Sigmoid colon (tissue), 7 donors: ENCODE data around the gene PER2. TPM values are rescaled to one million over a fixed set of nuclear protein-coding genes. Genes with fewer than 3 reads are reported as not detected.

Experiments used
- DNase-seq: peaks from one replicate; pipeline ENCODE4 v3.0.0-alpha.2; 2019
- H3K27ac ChIP-seq, 4 donors: fragments of 200-600 bp; sonication (generic); one replicate each; pipeline ENCODE4 v1.5.1; 2016 to 2019; ENCODE audit warnings: mild to moderate bottlenecking in 1 of 4
- H3K27me3 ChIP-seq, 3 donors: fragments of 200-600 bp; sonication (generic); one replicate each; pipeline ENCODE4 v1.5.1; 2019; ENCODE audit warnings: mild to moderate bottlenecking in 1 of 3
- H3K36me3 ChIP-seq, 4 donors: fragments of 200-600 bp; sonication (generic); one replicate each; pipeline ENCODE4 v1.5.1; 2016 to 2019
- H3K4me1 ChIP-seq, 4 donors: fragments of 200-600 bp; sonication (generic); one replicate each; pipeline ENCODE4 v1.5.1; 2017 to 2019
- H3K4me3 ChIP-seq, 4 donors: fragments of 200-600 bp; sonication (generic); one replicate each; pipeline ENCODE4 v1.5.1; 2017 to 2019; ENCODE audit warnings: mild to moderate bottlenecking in 2 of 4, moderate library complexity in 1 of 4
- H3K9me3 ChIP-seq, 4 donors: fragments of 200-600 bp in 3 of 4; sonication (generic) in 3 of 4; one replicate each; pipeline versions ENCODE4 v1.5.1 to v1.6.1; 2013 to 2019
- EP300 ChIP-seq, 4 donors: sonication (generic); formaldehyde crosslinking; IDR thresholded peaks; one replicate each; pipeline ENCODE4 v1.6.1; 2017; ENCODE audit warnings: antibody characterized with exemption in 4 of 4
- POLR2A ChIP-seq, 2 donors: fragments of 450-650 bp; IDR thresholded peaks; one replicate each; pipeline ENCODE4 v1.6.1; 2016; ENCODE audit warnings: antibody characterized with exemption in 2 of 2, mild to moderate bottlenecking in 2 of 2, moderate library complexity in 2 of 2
- POLR2AphosphoS5 ChIP-seq, 4 donors: sonication (generic); formaldehyde crosslinking; IDR thresholded peaks; one replicate each; pipeline ENCODE4 v1.6.1; 2017; ENCODE audit warnings: antibody characterized with exemption in 4 of 4
- WGBS, 2 donors: extraction: QIAGEN DNeasy Blood & Tissue Kit; methylation state at CpG; one replicate each; pipeline ENCODE4 v1.1.7; 2013; 5-methylcytosine and 5-hydroxymethylcytosine counted together
- intact Hi-C: fragments of 100-400 bp; cut with DNase I; formaldehyde crosslinking; loops from one replicate; pipeline ENCODE4 v1.15.1; 2023
- polyA plus RNA-seq, 3 donors: library from polyadenylated mRNA; stranded (reverse); fragments of 200-250 nt; gene quantifications; one replicate each; pipeline ENCODE4 v1.2.3, GENCODE V29; 2013
- total RNA-seq, 4 donors: library from RNA; depleted of rRNA; stranded (reverse); fragments of >200 nt; gene quantifications; one replicate each; pipeline ENCODE4 v1.1.0, GENCODE V29; 2016
- TF ChIP-seq, protein P1 (sequence below), 4 experiments: fragments of 450-650 bp in 3 of 4; fragments of 200-600 bp in 1 of 4; IDR thresholded peaks; one replicate each; pipeline ENCODE4 v1.5.1; 2016 to 2019; ENCODE audit warnings: antibody characterized with exemption in 4 of 4, mild to moderate bottlenecking in 3 of 4, moderate library complexity in 2 of 4
- donor health status: healthy with polysubstance abuse.
- donor health status: Bipolar disorder and iron deficiency.
- donor health status: healthy.

PER2 gene
- total and polyA plus RNA-seq, 7 donors, result 3.7 to 11.8 (median 7.7) TPM

DNA sequence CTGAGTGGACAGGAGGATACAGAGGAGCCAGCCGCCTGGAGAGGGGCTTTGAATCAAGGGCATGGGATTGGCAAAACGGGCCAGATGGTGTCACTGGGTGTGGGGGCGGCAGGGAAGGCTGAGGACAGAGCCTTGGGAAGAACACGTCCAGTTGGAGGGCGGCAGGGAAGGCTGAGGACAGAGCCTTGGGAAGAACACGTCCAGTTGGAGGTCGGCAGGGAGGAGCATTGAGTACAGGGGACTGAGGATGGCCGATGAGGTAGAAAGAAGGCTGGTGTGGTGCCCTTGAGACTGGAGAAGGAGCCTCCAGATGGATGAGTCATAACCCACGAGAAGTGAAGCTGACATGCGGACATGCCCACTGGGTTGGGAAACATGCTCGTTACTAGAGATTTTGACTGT lies 53.1 kb downstream of the PER2 start:
- peak; percentile 64 for DNase-seq
- no peak for TF ChIP-seq POLR2A (IDR thresholded peaks at IDR 0.05)
- TF ChIP-seq EP300 (IDR thresholded peaks at IDR 0.05), result no peak
- TF ChIP-seq, protein P1, sequence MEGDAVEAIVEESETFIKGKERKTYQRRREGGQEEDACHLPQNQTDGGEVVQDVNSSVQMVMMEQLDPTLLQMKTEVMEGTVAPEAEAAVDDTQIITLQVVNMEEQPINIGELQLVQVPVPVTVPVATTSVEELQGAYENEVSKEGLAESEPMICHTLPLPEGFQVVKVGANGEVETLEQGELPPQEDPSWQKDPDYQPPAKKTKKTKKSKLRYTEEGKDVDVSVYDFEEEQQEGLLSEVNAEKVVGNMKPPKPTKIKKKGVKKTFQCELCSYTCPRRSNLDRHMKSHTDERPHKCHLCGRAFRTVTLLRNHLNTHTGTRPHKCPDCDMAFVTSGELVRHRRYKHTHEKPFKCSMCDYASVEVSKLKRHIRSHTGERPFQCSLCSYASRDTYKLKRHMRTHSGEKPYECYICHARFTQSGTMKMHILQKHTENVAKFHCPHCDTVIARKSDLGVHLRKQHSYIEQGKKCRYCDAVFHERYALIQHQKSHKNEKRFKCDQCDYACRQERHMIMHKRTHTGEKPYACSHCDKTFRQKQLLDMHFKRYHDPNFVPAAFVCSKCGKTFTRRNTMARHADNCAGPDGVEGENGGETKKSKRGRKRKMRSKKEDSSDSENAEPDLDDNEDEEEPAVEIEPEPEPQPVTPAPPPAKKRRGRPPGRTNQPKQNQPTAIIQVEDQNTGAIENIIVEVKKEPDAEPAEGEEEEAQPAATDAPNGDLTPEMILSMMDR (IDR thresholded peaks at IDR 0.05), result no peak
- no peak for TF ChIP-seq POLR2AphosphoS5 (IDR thresholded peaks at IDR 0.05)
- Histone ChIP-seq H3K4me3 (no peak overlapping the region), H3K27me3 (no peaks in the 10 kb centered on the region), H3K36me3 (no peaks in the 10 kb centered on the region), H3K9me3 (no peaks in the 10 kb centered on the region), H3K27ac (no peak overlapping the region), H3K4me1 (peaks cover 0 to 42% (median 18%) of the 10 kb centered on the region in 4 donors)
- intact Hi-C loops, result no loop called here
- WGBS, 2 donors, result 73 to 86% methylated on average over 11 of the region's 11 CpGs

DNA sequence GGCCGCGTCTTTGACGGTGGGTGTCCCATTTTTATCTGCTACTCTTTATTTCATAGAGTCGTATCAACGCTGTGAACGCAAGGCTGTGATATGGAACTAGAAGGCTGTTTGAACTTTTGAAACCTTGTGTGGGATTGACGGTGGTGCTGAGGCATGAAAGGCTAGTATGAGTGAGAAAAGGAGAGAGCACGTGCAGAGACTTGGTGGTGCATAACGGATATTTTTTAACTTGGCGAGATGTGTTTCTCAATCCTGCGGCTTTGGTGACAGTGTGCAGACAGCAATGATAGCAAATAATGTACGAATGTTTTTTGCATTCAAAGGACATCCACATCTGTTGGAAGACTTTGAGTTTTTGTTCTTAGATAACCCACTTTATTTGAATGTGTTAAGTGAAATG lies 54.8 kb downstream of the PER2 start:
- DNase-seq, result no peak
- H3K4me3 ChIP-seq, result no peak overlapping the region
- no peaks in the 10 kb centered on the region for H3K27me3 ChIP-seq
- TF ChIP-seq, protein P1 (IDR thresholded peaks at IDR 0.05), result no peak
- TF ChIP-seq EP300 (IDR thresholded peaks at IDR 0.05), result no peak
- no peak for TF ChIP-seq POLR2AphosphoS5 (IDR thresholded peaks at IDR 0.05)
- no peak for TF ChIP-seq POLR2A (IDR thresholded peaks at IDR 0.05)
- H3K36me3 ChIP-seq, result no peaks in the 10 kb centered on the region
- no peaks in the 10 kb centered on the region for H3K9me3 ChIP-seq
- no peak overlapping the region for H3K27ac ChIP-seq
- 84 to 90% methylated on average over 12 of the region's 12 CpGs for WGBS, 2 donors
- H3K4me1 ChIP-seq, result peaks cover 0 to 48% (median 24%) of the 10 kb centered on the region in 4 donors
- intact Hi-C loops, result no loop called here

DNA sequence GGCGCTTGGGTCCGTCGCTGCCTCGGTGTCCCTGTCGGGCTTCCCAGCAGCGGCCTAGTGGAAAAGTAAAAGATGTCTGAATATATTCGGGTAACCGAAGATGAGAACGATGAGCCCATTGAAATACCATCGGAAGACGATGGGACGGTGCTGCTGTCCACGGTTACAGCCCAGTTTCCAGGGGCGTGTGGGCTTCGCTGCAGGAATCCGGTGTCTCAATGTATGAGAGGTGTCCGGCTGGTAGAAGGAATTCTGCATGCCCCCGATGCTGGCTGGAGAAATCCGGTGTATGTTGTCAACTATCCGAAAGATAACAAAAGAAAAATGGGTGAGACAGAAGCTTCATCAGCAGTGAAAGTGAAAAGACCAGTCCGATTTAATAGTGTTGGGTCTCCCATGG lies 56.6 kb downstream of the PER2 start:
- no peaks in the 10 kb centered on the region for H3K36me3 ChIP-seq
- peak overlapping the region in 3 of 4 donors; percentile 27 to 84 (median 79) for H3K27ac ChIP-seq
- intact Hi-C loops, result no loop called here
- H3K4me1 ChIP-seq, result peaks cover 0 to 59% (median 40%) of the 10 kb centered on the region in 4 donors
- 64 to 81% methylated on average over 21 of the region's 21 CpGs for WGBS, 2 donors
- H3K27me3 ChIP-seq, result no peaks in the 10 kb centered on the region
- peak overlapping the region; percentile 31 to 56 (median 48) for H3K4me3 ChIP-seq
- no peaks in the 10 kb centered on the region for H3K9me3 ChIP-seq
- DNase-seq, result no peak
- TF ChIP-seq POLR2A (IDR thresholded peaks at IDR 0.05) (no peak), POLR2AphosphoS5 (IDR thresholded peaks at IDR 0.05) (no peak)
- TF ChIP-seq, protein P1 (IDR thresholded peaks at IDR 0.05), result no peak

DNA sequence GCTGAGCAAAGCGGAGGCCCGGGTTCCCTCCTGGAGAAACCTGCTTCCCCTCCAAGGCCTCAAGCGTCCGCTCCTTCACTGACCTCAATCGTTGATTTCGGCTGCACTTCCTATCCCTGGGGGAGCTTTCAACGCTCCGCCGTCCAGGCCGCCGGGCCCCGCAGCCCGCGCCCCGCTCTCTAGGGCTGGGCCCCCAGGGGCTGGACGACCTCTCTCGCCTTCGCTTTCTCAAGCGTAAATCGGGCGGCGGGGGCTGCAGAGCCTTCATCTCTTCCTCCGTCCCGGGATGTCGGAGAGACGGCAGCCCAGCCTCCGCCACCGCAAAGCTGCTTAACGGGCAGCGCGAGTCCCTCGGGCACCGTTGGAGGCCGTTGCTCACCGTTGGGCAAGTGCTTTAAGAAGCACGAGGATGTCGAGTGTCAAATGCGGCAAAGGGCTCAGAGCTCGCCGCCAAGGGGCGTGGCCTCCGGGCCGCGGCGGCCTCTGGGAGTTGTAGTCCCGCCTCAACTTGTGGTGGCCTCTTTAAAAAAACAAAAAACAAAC lies 57.1 kb downstream of the PER2 start:
- DNase-seq, result peak; percentile 91
- Histone ChIP-seq H3K4me1 (peaks cover 0 to 64% (median 45%) of the 10 kb centered on the region in 4 donors), H3K27me3 (no peaks in the 10 kb centered on the region), H3K9me3 (no peaks in the 10 kb centered on the region), H3K36me3 (no peaks in the 10 kb centered on the region), H3K27ac (peak overlapping the region; percentile 27 to 84 (median 77)), H3K4me3 (peak overlapping the region; percentile 31 to 56 (median 48))
- 6 to 59% methylated on average over 46 of the region's 46 CpGs for WGBS, 2 donors
- TF ChIP-seq EP300 (IDR thresholded peaks at IDR 0.05), result no peak
- TF ChIP-seq POLR2AphosphoS5 (IDR thresholded peaks at IDR 0.05), result peak; percentile 72 to 92 (median 76)
- no peak for TF ChIP-seq POLR2A (IDR thresholded peaks at IDR 0.05)
- intact Hi-C loops, result no loop called here

DNA sequence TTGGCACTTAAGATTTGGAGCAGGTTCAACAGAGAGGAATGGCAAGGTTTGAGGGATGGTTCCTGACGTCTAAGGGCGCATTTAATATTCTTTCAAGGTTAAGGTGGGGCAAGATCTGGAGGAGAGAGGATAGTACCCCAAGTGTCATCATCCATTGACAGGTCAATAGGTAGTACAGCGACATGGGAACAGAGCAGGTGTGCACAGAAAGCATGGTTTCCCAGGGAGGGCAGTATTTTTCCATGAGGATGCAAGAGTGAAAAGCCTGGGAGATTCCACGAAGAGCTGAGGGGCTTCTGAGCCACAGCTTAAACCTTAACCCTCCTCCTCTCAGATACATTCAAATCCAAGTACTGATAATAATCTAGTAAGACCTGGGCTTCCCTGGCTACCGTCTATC lies 57.7 kb downstream of the PER2 start:
- H3K4me1 ChIP-seq, result peaks cover 0 to 70% (median 52%) of the 10 kb centered on the region in 4 donors
- H3K9me3 ChIP-seq, result no peaks in the 10 kb centered on the region
- no peak for DNase-seq
- no peaks in the 10 kb centered on the region for H3K27me3 ChIP-seq
- WGBS, 2 donors, result 85 to 87% methylated on average over 5 of the region's 5 CpGs
- peak overlapping the region in 3 of 4 donors; percentile 47 to 56 (median 50) for H3K4me3 ChIP-seq
- intact Hi-C loops, result no loop called here
- peak overlapping the region in 3 of 4 donors; percentile 75 to 84 (median 79) for H3K27ac ChIP-seq
- no peak for TF ChIP-seq POLR2AphosphoS5 (IDR thresholded peaks at IDR 0.05)
- no peak for TF ChIP-seq POLR2A (IDR thresholded peaks at IDR 0.05)
- TF ChIP-seq EP300 (IDR thresholded peaks at IDR 0.05), result no peak
- TF ChIP-seq, protein P1 (IDR thresholded peaks at IDR 0.05), result no peak
- H3K36me3 ChIP-seq, result no peaks in the 10 kb centered on the region
